Neuronal stem cell (in vitro differentiated cells): ENCODE results near the gene FEM1B.
"Not testable (repeated sequence)": the region's sequence is repeated elsewhere in the genome, so short reads cannot be mapped to it uniquely, and the experiment has no call there.

Experiments used
- DNase-seq: peaks from one replicate; pipeline ENCODE4 v3.0.0-alpha.2; 2013; ENCODE audit warnings: low spot score
- H2AFZ ChIP-seq: one replicate; pipeline ENCODE4 v1.6.1; 2013; ENCODE audit warnings: mild to moderate bottlenecking, low read length, inconsistent platforms
- H2AK5ac ChIP-seq: 2 replicates; pipeline ENCODE4 v1.6.1; 2013; ENCODE audit warnings: low read depth, mild to moderate bottlenecking, inconsistent platforms, low read length, moderate library complexity, mixed read lengths
- H2BK120ac ChIP-seq: 2 replicates; pipeline ENCODE4 v1.6.1; 2013; ENCODE audit warnings: low read depth, mild to moderate bottlenecking, inconsistent platforms, low read length, moderate library complexity, mixed read lengths
- H2BK12ac ChIP-seq: one replicate; pipeline ENCODE4 v1.6.1; 2013; ENCODE audit warnings: low read length, inconsistent platforms
- H2BK15ac ChIP-seq: 2 replicates; pipeline ENCODE4 v1.6.1; 2013; ENCODE audit warnings: mild to moderate bottlenecking, low read length, inconsistent platforms, mixed read lengths
- H2BK5ac ChIP-seq: one replicate; pipeline ENCODE4 v1.6.1; 2013; ENCODE audit warnings: inconsistent platforms, mild to moderate bottlenecking, low read length, moderate library complexity
- H3K14ac ChIP-seq: one replicate; pipeline ENCODE4 v1.6.1; 2013; ENCODE audit warnings: low read length, inconsistent platforms
- H3K18ac ChIP-seq: 2 replicates; pipeline ENCODE4 v1.6.1; 2013; ENCODE audit warnings: low read length, inconsistent platforms
- H3K23ac ChIP-seq: 2 replicates; pipeline ENCODE4 v1.6.1; 2013; ENCODE audit warnings: low read depth, mild to moderate bottlenecking, mixed read lengths, low read length, inconsistent platforms; ENCODE audit not compliant: poor library complexity
- H3K27ac ChIP-seq: replicated peaks from 3 replicates; pipeline ENCODE4 v1.5.1; 2013; ENCODE audit warnings: low read length, inconsistent platforms
- H3K27me3 ChIP-seq, 3 experiments: 2 replicates each; pipeline ENCODE4 v1.6.1; 2013; ENCODE audit warnings: low read length in 3 of 3, mild to moderate bottlenecking in 2 of 3, inconsistent platforms in 1 of 3, low read depth in 1 of 3, mixed read lengths in 1 of 3, moderate library complexity in 1 of 3; ENCODE audit not compliant: control insufficient read depth in 3 of 3, insufficient read depth in 3 of 3
- H3K36me3 ChIP-seq, 2 donors: replicated peaks in 1 of 2; 2 replicates each; pipeline ENCODE4 v1.6.1; 2013; ENCODE audit warnings: low read length in 2 of 2; ENCODE audit not compliant: control insufficient read depth in 2 of 2, insufficient read depth in 2 of 2
- H3K4ac ChIP-seq: 2 replicates; pipeline ENCODE4 v1.6.1; 2013; ENCODE audit warnings: inconsistent platforms, mild to moderate bottlenecking, low read length, moderate library complexity
- H3K4me1 ChIP-seq, 2 donors: 1 replicate in 1 of 2; 2 replicates in 1 of 2; pipeline ENCODE4 v1.6.1; 2013; ENCODE audit warnings: low read length in 2 of 2, low read depth in 1 of 2; ENCODE audit not compliant: control insufficient read depth in 2 of 2, insufficient read depth in 1 of 2
- H3K4me2 ChIP-seq: one replicate; pipeline ENCODE4 v1.6.1; 2013; ENCODE audit warnings: mild to moderate bottlenecking, low read length, inconsistent platforms; ENCODE audit not compliant: insufficient read depth, poor library complexity, severe bottlenecking
- H3K4me3 ChIP-seq, 2 donors: 2 replicates each; pipeline ENCODE4 v1.5.1; 2013; ENCODE audit warnings: low read length in 2 of 2, mild to moderate bottlenecking in 2 of 2, inconsistent platforms in 1 of 2, moderate library complexity in 1 of 2
- H3K79me1 ChIP-seq: one replicate; pipeline ENCODE4 v1.6.1; 2013; ENCODE audit warnings: low read depth, mild to moderate bottlenecking, inconsistent platforms, low read length, moderate library complexity
- H3K9ac ChIP-seq: one replicate; pipeline ENCODE4 v1.6.1; 2013; ENCODE audit warnings: mild to moderate bottlenecking, low read depth, low read length, inconsistent platforms; ENCODE audit not compliant: poor library complexity
- H3K9me3 ChIP-seq, 2 donors: replicated peaks in 1 of 2; 2 replicates each; pipeline versions ENCODE3 to v1.6.1; 2013; ENCODE audit warnings: low read length in 2 of 2, mild to moderate bottlenecking in 2 of 2, inconsistent platforms in 1 of 2, low read depth in 1 of 2, mixed read lengths in 1 of 2, moderate library complexity in 1 of 2; ENCODE audit not compliant: control insufficient read depth in 2 of 2, insufficient read depth in 1 of 2
- H4K8ac ChIP-seq: one replicate; pipeline ENCODE4 v1.6.1; 2013; ENCODE audit warnings: low read depth, mild to moderate bottlenecking, inconsistent platforms, low read length, moderate library complexity
- H4K91ac ChIP-seq: one replicate; pipeline ENCODE4 v1.6.1; 2013; ENCODE audit warnings: low read length, low read depth, mild to moderate bottlenecking, inconsistent platforms; ENCODE audit not compliant: poor library complexity
- WGBS, 2 donors: extraction: QIAGEN DNeasy Blood & Tissue Kit; methylation state at CpG; one replicate each; pipeline ENCODE4 v1.1.7; 2013; ENCODE audit warnings: missing lambda C conversion rate in 2 of 2, mixed read lengths in 1 of 2; ENCODE audit not compliant: insufficient read length in 2 of 2, insufficient replicate concordance in 1 of 2; ENCODE audit errors: extremely low coverage in 2 of 2; 5-methylcytosine and 5-hydroxymethylcytosine counted together

FEM1B gene

GRCh38 chr15:68232449-68232848 is 45.1 kb upstream of the FEM1B start:
- H2BK5ac ChIP-seq, result no peak overlapping the region
- H3K14ac ChIP-seq, result no peak overlapping the region
- peak overlapping the region in 1 of 2 donors; percentile 18 for H3K4me3 ChIP-seq
- H3K79me1 ChIP-seq, result peaks cover 3% of the 10 kb centered on the region
- H3K9me3 ChIP-seq, result no peaks in the 10 kb centered on the region
- WGBS, 2 donors, result no CpG with 5 or more reads among the region's 6 CpGs
- H3K23ac ChIP-seq, result no peak overlapping the region
- no peak overlapping the region for H3K9ac ChIP-seq
- no peak overlapping the region for H2BK12ac ChIP-seq
- no peak overlapping the region for H4K91ac ChIP-seq
- no peaks in the 10 kb centered on the region for H3K27me3 ChIP-seq
- no peak overlapping the region for H2AFZ ChIP-seq
- H3K4ac ChIP-seq, result no peak overlapping the region
- no peak overlapping the region for H2AK5ac ChIP-seq
- no peak overlapping the region for H3K4me2 ChIP-seq
- H3K36me3 ChIP-seq, result peaks cover 0 to 4% of the 10 kb centered on the region in 2 donors
- no peak overlapping the region for H3K27ac ChIP-seq
- H2BK15ac ChIP-seq, result no peak overlapping the region
- no peak for DNase-seq
- H4K8ac ChIP-seq, result no peak overlapping the region
- H3K4me1 ChIP-seq, result peaks cover 17% of the 10 kb centered on the region in 2 donors
- no peak overlapping the region for H2BK120ac ChIP-seq
- no peak overlapping the region for H3K18ac ChIP-seq

- Histone ChIP-seq H2AK5ac (no peak overlapping the region), H4K8ac (peak overlapping the region; percentile 57), H2BK12ac (no peak overlapping the region), H3K9me3 (no peaks in the 10 kb centered on the region), H3K36me3 (no peaks in the 10 kb centered on the region), H2BK5ac (no peak overlapping the region), H2BK120ac (no peak overlapping the region), H3K4me3 (no peak overlapping the region), H3K4me2 (no peak overlapping the region), H3K27ac (no peak overlapping the region), H3K23ac (no peak overlapping the region), H3K18ac (peak overlapping the region; percentile 67), H3K9ac (no peak overlapping the region), H3K79me1 (no peaks in the 10 kb centered on the region), H3K27me3 (no peaks in the 10 kb centered on the region), H3K4me1 (peaks cover 12 to 14% of the 10 kb centered on the region in 2 donors), H3K14ac (no peak overlapping the region), H2AFZ (no peak overlapping the region), H2BK15ac (no peak overlapping the region), H3K4ac (no peak overlapping the region), H4K91ac (no peak overlapping the region)
- WGBS, 2 donors, result no CpG with 5 or more reads among the region's 6 CpGs
- no peak for DNase-seq
Measured at GRCh38 chr15:68232937-68233336, 44.6 kb upstream of the FEM1B start.

- Histone ChIP-seq H3K4me3 (no peak overlapping the region), H2BK120ac (no peak overlapping the region), H3K4me2 (no peak overlapping the region), H3K9ac (no peak overlapping the region), H3K79me1 (no peaks in the 10 kb centered on the region), H3K23ac (no peak overlapping the region), H3K27ac (no peak overlapping the region), H2BK12ac (no peak overlapping the region), H3K14ac (no peak overlapping the region), H3K4me1 (peaks cover 6 to 7% of the 10 kb centered on the region in 2 donors), H3K36me3 (no peaks in the 10 kb centered on the region), H2BK15ac (no peak overlapping the region), H3K27me3 (no peaks in the 10 kb centered on the region), H3K4ac (no peak overlapping the region), H2BK5ac (no peak overlapping the region), H4K8ac (no peak overlapping the region), H3K18ac (no peak overlapping the region), H2AFZ (peak overlapping the region; percentile 68), H2AK5ac (no peak overlapping the region), H3K9me3 (no peaks in the 10 kb centered on the region), H4K91ac (no peak overlapping the region)
- no peak for DNase-seq
- WGBS, 2 donors, result no CpG with 5 or more reads among the region's 6 CpGs
Measured at GRCh38 chr15:68234060-68234459, 43.5 kb upstream of the FEM1B start.

GRCh38 chr15:68234520-68234919 is 43.0 kb upstream of the FEM1B start:
- not testable (repeated sequence) for DNase-seq, H3K18ac ChIP-seq, H3K14ac ChIP-seq, H3K4me1 ChIP-seq, H3K27ac ChIP-seq, H3K4me2 ChIP-seq, H4K8ac ChIP-seq, H4K91ac ChIP-seq, H3K79me1 ChIP-seq, H3K4ac ChIP-seq, H2AK5ac ChIP-seq, H3K9me3 ChIP-seq, H3K27me3 ChIP-seq, H3K36me3 ChIP-seq, H3K23ac ChIP-seq, H2BK5ac ChIP-seq, H3K9ac ChIP-seq, H3K4me3 ChIP-seq, H2BK12ac ChIP-seq, H2BK120ac ChIP-seq, H2BK15ac ChIP-seq
- peak overlapping the region; percentile 68 for H2AFZ ChIP-seq
- WGBS, 2 donors, result no CpG with 5 or more reads among the region's 9 CpGs
